Left ventricle myocardium superior (tissue), 1 donor: ENCODE results near the gene PARP8. TPM values are rescaled to one million over a fixed set of nuclear protein-coding genes. Genes with fewer than 3 reads are reported as not detected.
"Not testable (repeated sequence)": the region's sequence is repeated elsewhere in the genome, so short reads cannot be mapped to it uniquely, and the experiment has no call there.

Source experiments
- ATAC-seq: fragments of 200-7000 bp; cut with Tn5 transposase; one replicate; pipeline ENCODE4 v1.9.1; 2020; ENCODE audit warnings: mild to moderate bottlenecking, moderate library complexity
- DNase-seq: peaks from one replicate; pipeline ENCODE4 v3.0.0-alpha.2; 2020
- intact Hi-C: fragments of 100-400 bp; cut with micrococcal nuclease; formaldehyde crosslinking; loops from one replicate; pipeline ENCODE4 v1.11.0; 2022
- total RNA-seq: library from RNA; stranded (reverse); fragmentation: NEBNext Ultra II Directional; extraction: Animal tissue kit (Norgen Biotek cat#: 25700); gene quantifications from one replicate; pipeline ENCODE4 v1.2.1, GENCODE V29; 2021
- donor health status: DM: no; HTN: yes; CAD: no; lungs with severe emphysema.

PARP8 gene
- total RNA-seq, 1 donor from 2014 or later: 6.2 TPM

DNA sequence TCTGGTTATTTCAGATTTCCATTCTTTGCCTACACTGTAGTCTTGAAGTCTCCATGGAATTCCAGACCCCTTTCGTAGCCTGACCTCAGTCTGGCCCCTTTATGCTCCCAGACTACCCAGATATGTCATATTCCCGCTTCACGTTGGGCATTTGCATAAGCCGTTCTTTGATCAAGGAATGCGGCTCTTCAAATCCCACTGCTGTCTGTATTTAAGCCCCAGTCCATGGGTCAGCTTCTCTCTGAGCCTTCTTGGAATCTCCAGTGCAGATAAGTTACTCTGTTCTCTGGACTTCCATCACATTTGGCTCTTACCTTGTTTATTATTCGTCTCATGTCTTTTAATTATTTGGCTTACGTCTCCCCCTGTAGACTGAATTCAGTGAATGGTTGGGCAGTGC is 97.4 kb downstream of the PARP8 start:
- intact Hi-C loops: no loop called here
- ATAC-seq: no peak

GRCh38 chr5:50766042-50766441 is 99.6 kb downstream of the PARP8 start:
- ATAC-seq (no peak), DNase-seq (no peak)
- intact Hi-C loops: no loop called here

More for the DNA sequence above, 97.4 kb downstream of the PARP8 start:
- no peak for DNase-seq

DNA sequence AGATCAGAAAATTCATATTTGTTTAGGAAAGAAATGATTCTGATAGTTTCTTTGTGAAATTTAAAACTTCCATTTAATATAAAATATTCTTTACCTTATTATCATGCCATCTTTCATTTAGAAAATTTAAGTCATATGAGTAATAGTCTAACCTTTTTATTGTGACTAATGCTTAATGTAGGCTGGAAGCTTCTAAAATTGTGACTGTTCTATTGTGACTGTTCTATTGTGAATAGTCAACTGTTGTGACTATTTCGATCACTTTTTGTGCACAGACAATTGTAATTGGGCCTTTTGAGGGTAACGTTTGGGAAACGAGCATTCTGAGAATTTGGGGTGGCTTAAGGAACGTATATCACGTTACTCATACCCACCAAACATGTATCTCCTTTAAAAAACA is 100.0 kb downstream of the PARP8 start:
- intact Hi-C loops: no loop called here
- DNase-seq (no peak), ATAC-seq (no peak)

- DNase-seq: no peak
- ATAC-seq: no peak
- intact Hi-C loops: no loop called here
Observed at GRCh38 chr5:50766967-50767366, 100.5 kb downstream of the PARP8 start.

- intact Hi-C loops: no loop called here
- ATAC-seq (no peak), DNase-seq (no peak)
Observed at GRCh38 chr5:50767588-50767987, 101.2 kb downstream of the PARP8 start.

DNA sequence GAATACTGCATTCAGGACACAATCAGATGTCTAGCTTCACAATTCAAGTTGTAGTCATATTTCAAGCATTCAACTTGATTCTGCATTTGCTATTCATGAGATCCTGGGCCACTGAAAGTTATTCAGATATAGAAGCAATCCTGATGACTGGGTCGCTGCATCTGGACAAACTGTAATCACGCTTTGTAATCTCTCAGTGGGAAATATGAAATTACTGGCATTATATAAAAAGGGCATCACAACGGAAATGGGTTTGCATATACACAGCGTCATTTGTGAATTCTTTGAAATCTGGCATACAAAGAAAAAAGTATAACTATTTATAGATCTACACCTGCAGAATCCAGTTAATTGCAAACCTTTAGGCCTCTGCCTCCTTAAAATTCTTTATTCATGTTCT is 102.2 kb downstream of the PARP8 start:
- DNase-seq: no peak
- ATAC-seq: no peak
- intact Hi-C loops: no loop called here

GRCh38 chr5:50770441-50770840 is 104.0 kb downstream of the PARP8 start:
- ATAC-seq: no peak
- intact Hi-C loops: no loop called here
- no peak for DNase-seq

DNA sequence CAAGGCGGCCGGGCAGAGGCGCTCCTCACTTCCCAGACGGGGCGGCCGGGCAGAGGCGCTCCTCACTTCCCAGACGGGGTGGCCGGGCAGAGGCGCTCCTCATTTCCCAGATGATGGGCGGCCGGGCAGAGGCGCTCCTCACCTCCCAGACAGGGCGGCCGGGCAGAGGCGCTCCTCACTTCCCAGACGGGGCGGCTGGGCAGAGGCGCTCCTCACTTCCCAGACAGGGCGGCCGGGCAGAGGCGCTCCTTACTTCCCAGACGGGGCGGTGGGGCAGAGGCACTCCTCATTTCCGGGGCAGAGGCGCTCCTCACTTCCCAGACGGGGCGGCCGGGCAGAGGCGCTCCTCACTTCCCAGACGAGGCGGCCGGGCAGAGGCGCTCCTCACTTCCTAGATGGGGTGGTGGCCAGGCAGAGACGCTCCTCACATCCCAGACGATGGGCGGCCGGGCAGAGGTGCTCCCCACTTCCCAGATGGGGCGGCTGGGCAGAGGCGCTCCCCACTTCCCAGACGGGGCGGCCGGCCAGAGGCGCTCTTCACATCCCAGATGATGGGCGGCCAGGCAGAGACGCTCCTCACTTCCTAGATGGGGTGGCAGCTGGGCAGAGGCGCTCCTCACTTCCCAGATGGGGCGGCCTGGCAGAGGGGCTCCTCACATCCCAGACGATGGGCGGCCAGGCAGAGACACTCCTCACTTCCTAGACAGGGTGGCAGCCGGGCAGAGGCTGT is 108.2 kb downstream of the PARP8 start:
- DNase-seq, ATAC-seq, intact Hi-C loops: not testable (repeated sequence)

DNA sequence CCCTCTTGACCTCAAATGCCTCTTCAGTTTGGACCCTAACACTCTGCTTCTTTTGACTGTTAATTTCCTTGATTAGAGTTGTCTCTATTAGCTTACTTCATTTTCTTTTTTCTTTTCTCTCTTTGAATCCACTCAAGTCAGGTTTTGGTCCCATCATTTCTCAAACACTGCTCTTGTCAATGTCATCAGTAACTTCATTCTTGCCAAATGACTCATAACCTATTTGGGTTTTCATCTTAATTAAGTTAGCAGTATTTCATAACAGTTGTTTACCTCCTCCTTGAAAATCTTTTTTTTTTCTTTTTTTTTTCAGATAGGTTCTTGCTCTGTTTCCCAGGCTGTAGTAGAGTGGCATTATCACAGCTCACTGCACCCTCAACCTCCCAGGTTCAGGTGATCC is 119.6 kb downstream of the PARP8 start:
- DNase-seq (no peak), ATAC-seq (no peak)
- intact Hi-C loops: no loop called here

GRCh38 chr5:50791813-50792212 is 125.4 kb downstream of the PARP8 start:
- intact Hi-C loops: no loop called here
- DNase-seq (no peak), ATAC-seq (no peak)

DNA sequence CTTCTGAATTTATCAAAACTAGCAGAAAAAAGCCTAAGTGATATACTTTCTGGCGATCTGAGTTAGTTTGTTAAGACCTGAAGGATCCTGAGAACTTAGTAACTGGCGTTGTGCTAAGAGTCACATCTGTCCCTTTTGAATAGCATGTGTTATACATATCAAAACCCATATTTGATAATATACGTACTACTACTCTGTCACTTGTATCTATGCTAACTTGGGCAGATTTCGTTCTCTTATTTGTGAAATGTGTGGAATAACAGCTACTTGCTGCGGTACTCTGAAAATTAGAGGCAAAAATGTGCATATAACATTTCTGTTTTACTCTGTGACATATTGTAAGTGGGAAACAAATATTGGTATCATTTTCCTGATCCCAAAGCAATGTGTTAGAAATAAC is 126.4 kb downstream of the PARP8 start:
- ATAC-seq (no peak), DNase-seq (no peak)
- intact Hi-C loops: no loop called here

DNA sequence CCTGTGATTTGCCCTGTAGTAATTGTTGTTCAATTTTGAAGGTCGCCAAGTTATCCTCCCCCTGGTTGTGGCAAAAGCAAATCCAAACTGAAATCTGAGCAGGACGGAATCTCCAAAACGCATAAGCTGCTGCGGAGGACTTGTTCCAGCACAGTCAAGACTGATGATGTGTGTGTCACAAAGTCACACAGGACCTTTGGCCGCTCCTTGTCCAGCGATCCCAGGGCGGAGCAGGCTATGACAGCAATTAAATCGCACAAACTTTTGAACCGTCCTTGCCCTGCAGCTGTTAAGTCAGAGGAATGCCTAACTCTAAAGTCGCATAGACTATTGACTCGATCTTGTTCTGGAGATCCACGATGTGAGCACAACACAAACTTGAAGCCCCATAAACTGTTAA is 128.4 kb downstream of the PARP8 start:
- no peak for ATAC-seq
- intact Hi-C loops: no loop called here
- DNase-seq: no peak

GRCh38 chr5:50798002-50798401 is 131.6 kb downstream of the PARP8 start:
- intact Hi-C loops: no loop called here
- ATAC-seq: no peak
- DNase-seq: no peak

DNA sequence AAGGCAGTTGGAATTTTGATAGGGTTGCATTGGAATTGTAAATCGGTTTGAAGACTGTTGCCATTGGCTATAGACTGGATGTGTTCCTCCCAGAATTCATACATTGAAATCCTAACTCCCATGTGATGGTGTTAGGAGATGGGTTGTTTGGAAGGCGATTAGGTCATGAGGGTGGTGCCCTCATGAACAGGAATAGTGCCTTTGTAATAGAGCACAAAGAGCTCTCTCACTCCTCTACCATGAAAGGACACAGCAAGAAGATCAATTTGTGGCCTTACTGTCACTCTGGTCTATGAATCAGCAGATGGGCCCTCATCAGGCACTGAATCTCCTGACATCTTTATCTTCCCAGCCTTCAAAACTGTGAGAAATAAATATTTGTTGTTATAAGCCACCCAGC is 133.2 kb downstream of the PARP8 start:
- DNase-seq (no peak), ATAC-seq (no peak)
- intact Hi-C loops: no loop called here

DNA sequence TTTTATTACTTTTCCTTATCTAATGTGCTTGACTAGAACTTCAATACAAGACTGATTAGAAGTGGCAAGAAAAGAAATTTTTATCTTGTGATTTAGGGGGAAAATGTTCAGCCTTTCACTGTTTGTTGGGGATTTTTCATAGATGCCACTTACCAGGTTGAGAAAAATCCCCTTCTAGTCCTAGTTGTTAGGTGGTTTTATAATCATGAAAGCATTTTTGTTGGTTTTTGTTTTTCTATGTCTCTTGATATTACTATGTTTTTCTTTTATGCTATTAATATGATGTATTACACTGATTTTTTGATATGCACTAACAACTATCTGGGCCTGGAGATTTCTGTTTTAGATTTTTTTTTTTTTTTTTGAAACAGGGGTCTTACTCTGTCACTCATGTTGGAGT is 134.0 kb downstream of the PARP8 start:
- DNase-seq: no peak
- intact Hi-C loops: no loop called here
- ATAC-seq: no peak

GRCh38 chr5:50807661-50808060 is 141.2 kb downstream of the PARP8 start:
- ATAC-seq: peak; percentile 93
- no peak for DNase-seq
- intact Hi-C loops: no loop called here

- intact Hi-C loops: no loop called here
Observed at GRCh38 chr5:50808406-50808805, 142.0 kb downstream of the PARP8 start.

GRCh38 chr5:50811746-50812145 is 145.3 kb downstream of the PARP8 start:
- intact Hi-C loops, DNase-seq, ATAC-seq: not testable (repeated sequence)

More at GRCh38 chr5:50808406-50808805, 142.0 kb downstream of the PARP8 start:
- DNase-seq (no peak), ATAC-seq (no peak)

- ATAC-seq: no peak
- no peak for DNase-seq
- intact Hi-C loops: no loop called here
Observed at GRCh38 chr5:50813691-50814090, 147.3 kb downstream of the PARP8 start.

GRCh38 chr5:50814556-50814955 is 148.1 kb downstream of the PARP8 start:
- no peak for ATAC-seq
- DNase-seq: no peak
- intact Hi-C loops: no loop called here

DNA sequence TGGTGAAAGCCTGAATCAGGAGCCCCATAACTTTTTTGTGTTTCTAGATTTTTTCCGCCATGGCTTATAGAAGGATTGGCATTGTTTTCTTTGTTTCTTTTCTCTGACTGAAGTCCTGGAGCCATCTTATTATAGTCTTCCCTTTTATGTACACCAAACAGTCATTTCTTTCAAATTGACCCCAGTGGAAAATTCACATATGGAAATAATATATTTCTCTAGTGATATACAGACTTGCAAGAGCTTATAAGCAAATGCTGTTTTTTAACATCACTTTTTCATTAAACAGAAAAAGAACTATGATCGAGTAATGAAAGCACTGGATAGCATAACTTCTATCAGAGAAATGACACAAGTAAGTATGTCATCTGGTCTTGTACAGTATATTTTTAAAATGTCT is 155.6 kb downstream of the PARP8 start:
- DNase-seq (no peak), ATAC-seq (no peak)
- intact Hi-C loops: no loop called here

GRCh38 chr5:50822761-50823160 is 156.3 kb downstream of the PARP8 start:
- DNase-seq (no peak), ATAC-seq (no peak)
- intact Hi-C loops: no loop called here
